CD14-positive monocyte (primary cell): ENCODE data around the gene KCNN4. TPM values are rescaled to one million over a fixed set of nuclear protein-coding genes. Genes with fewer than 3 reads are reported as not detected.
A peak's percentile ranks its signal among the peaks of the same experiment; 100 is the strongest.

ENCODE experiments used
- DNase-seq, 3 donors: peaks; one replicate each; pipeline ENCODE4 v3.0.0-alpha.2; 2011 to 2022
- H2AFZ ChIP-seq: 2 replicates; pipeline ENCODE4 v1.6.0; 2012; ENCODE audit warnings: mild to moderate bottlenecking, low read depth, low read length, inconsistent platforms; ENCODE audit not compliant: insufficient read depth, poor library complexity, severe bottlenecking
- H3K27ac ChIP-seq, 2 donors: 1 replicate in 1 of 2; 2 replicates in 1 of 2; pipeline ENCODE4 v1.5.1; 2012 to 2013; ENCODE audit warnings: low read length in 2 of 2, control low read depth in 1 of 2, inconsistent platforms in 1 of 2, low read depth in 1 of 2, mild to moderate bottlenecking in 1 of 2
- H3K27me3 ChIP-seq, 2 donors: one replicate each; pipeline versions ENCODE4 v1.6.0 to v1.6.1; 2011 to 2013; ENCODE audit warnings: low read length in 2 of 2; ENCODE audit not compliant: control insufficient read depth in 2 of 2, insufficient read depth in 2 of 2
- H3K36me3 ChIP-seq, 2 donors: replicated peaks in 1 of 2; 1 replicate in 1 of 2; 2 replicates in 1 of 2; pipeline versions ENCODE4 v1.5.1 to v1.6.1; 2012 to 2013; ENCODE audit warnings: low read length in 2 of 2, control low read depth in 1 of 2, inconsistent platforms in 1 of 2, mild to moderate bottlenecking in 1 of 2; ENCODE audit not compliant: insufficient read depth in 2 of 2, control insufficient read depth in 1 of 2
- H3K4me1 ChIP-seq, 2 donors: 1 replicate in 1 of 2; 2 replicates in 1 of 2; pipeline versions ENCODE4 v1.5.1 to v1.6.1; 2012 to 2013; ENCODE audit warnings: low read length in 2 of 2, control low read depth in 1 of 2, inconsistent platforms in 1 of 2, mild to moderate bottlenecking in 1 of 2, moderate library complexity in 1 of 2; ENCODE audit not compliant: insufficient read depth in 2 of 2, control insufficient read depth in 1 of 2
- H3K4me2 ChIP-seq: replicated peaks from 2 replicates; pipeline ENCODE3; 2012; ENCODE audit warnings: low read length, moderate library complexity, mild to moderate bottlenecking; ENCODE audit not compliant: poor library complexity, severe bottlenecking; ENCODE audit errors: extremely low read depth
- H3K4me3 ChIP-seq, 3 experiments: fragments of 200-600 bp in 1 of 3; sonication (generic) in 1 of 3; replicated peaks in 1 of 3; 1 replicate in 2 of 3; 2 replicates in 1 of 3; pipeline ENCODE4 v1.5.1; 2011 to 2013; ENCODE audit warnings: low read length in 3 of 3, mild to moderate bottlenecking in 3 of 3, control low read depth in 2 of 3, low read depth in 2 of 3, inconsistent platforms in 1 of 3, moderate library complexity in 1 of 3
- H3K79me2 ChIP-seq: 2 replicates; pipeline ENCODE4 v1.6.0; 2012; ENCODE audit warnings: mild to moderate bottlenecking, control low read depth, inconsistent platforms, low read length, moderate library complexity; ENCODE audit not compliant: insufficient read depth
- H3K9ac ChIP-seq: 2 replicates; pipeline ENCODE4 v1.6.0; 2017; ENCODE audit warnings: low read length, mild to moderate bottlenecking; ENCODE audit not compliant: insufficient read depth, poor library complexity, severe bottlenecking
- H3K9me3 ChIP-seq, 2 donors: replicated peaks in 1 of 2; 1 replicate in 1 of 2; 2 replicates in 1 of 2; pipeline versions ENCODE4 v1.5.1 to v1.6.1; 2012 to 2013; ENCODE audit warnings: low read length in 2 of 2, control low read depth in 1 of 2; ENCODE audit not compliant: control insufficient read depth in 1 of 2, insufficient read depth in 1 of 2
- H4K20me1 ChIP-seq: 2 replicates; pipeline ENCODE4 v1.6.0; 2012; ENCODE audit warnings: mild to moderate bottlenecking, low read length, control low read depth, moderate library complexity; ENCODE audit not compliant: insufficient read depth
- H3K27ac Mint-ChIP-seq, 7 donors: one replicate each; pipeline ENCODE4 v1.8.0; 2020; ENCODE audit warnings: mild to moderate bottlenecking in 7 of 7, mixed read lengths in 7 of 7, moderate library complexity in 6 of 7, inconsistent platforms in 2 of 7
- H3K27me3 Mint-ChIP-seq, 3 donors: one replicate each; pipeline ENCODE4 v1.8.0; 2021 to 2022; ENCODE audit warnings: low read depth in 3 of 3, mild to moderate bottlenecking in 3 of 3, mixed read lengths in 3 of 3, moderate library complexity in 3 of 3, inconsistent platforms in 1 of 3
- H3K36me3 Mint-ChIP-seq, 2 donors: one replicate each; pipeline ENCODE4 v1.8.0; 2020; ENCODE audit warnings: mixed read lengths in 2 of 2, inconsistent platforms in 1 of 2, mild to moderate bottlenecking in 1 of 2
- H3K4me1 Mint-ChIP-seq: one replicate; pipeline ENCODE4 v1.8.0; 2020; ENCODE audit warnings: mild to moderate bottlenecking, mixed read lengths
- H3K4me3 Mint-ChIP-seq, 2 donors: one replicate each; pipeline ENCODE4 v1.8.0; 2020; ENCODE audit warnings: mild to moderate bottlenecking in 2 of 2, mixed read lengths in 2 of 2, moderate library complexity in 1 of 2
- H3K9me3 Mint-ChIP-seq, 7 donors: one replicate each; pipeline ENCODE4 v1.8.0; 2020 to 2022; ENCODE audit warnings: mixed read lengths in 7 of 7, mild to moderate bottlenecking in 6 of 7, moderate library complexity in 6 of 7, inconsistent platforms in 2 of 7
- CTCF ChIP-seq: fragments of 200-600 bp; IDR thresholded peaks from one replicate; pipeline ENCODE4 v1.8.0; 2022; ENCODE audit warnings: antibody characterized with exemption, mild to moderate bottlenecking
- WGBS: methylation state at CpG from one replicate; pipeline ENCODE4 v1.1.5; 2013; ENCODE audit warnings: missing lambda C conversion rate; ENCODE audit not compliant: insufficient coverage; 5-methylcytosine and 5-hydroxymethylcytosine counted together
- intact Hi-C, 2 donors: fragments of 100-400 bp; cut with micrococcal nuclease; formaldehyde crosslinking; loops; one replicate each; pipeline versions ENCODE4 v1.15.0 to v1.15.1; 2023
- polyA plus RNA-seq, 3 donors: library from polyadenylated mRNA; depleted of rRNA in 1 of 3; unstranded in 2 of 3; stranded (reverse) in 1 of 3; fragments of 300-500 nt in 2 of 3; fragments of >200 nt in 1 of 3; fragmentation: Illumina TruSeq in 2 of 3; gene quantifications; 1 replicate in 2 of 3; 2 replicates in 1 of 3; pipeline ENCODE4 v1.2.3, GENCODE V29; 2012 to 2021

KCNN4 gene
- polyA plus RNA-seq, 3 donors: 12.9 to 70.4 (median 17.1) TPM

GRCh38 chr19:43760941-43761340 is 19.8 kb downstream of the KCNN4 start:
- Mint-ChIP-seq H3K9me3 (peaks cover 0 to 4% (median 0%) of the 10 kb centered on the region in 7 donors), H3K27ac (no peak overlapping the region), H3K27me3 (no peaks in the 10 kb centered on the region), H3K4me1 (peaks cover 66% of the 10 kb centered on the region), H3K4me3 (no peak overlapping the region), H3K36me3 (peaks cover 3 to 11% of the 10 kb centered on the region in 2 donors)
- H4K20me1 ChIP-seq: no peaks in the 10 kb centered on the region
- H3K27me3 ChIP-seq: no peaks in the 10 kb centered on the region
- peaks cover 50 to 56% of the 10 kb centered on the region in 2 donors for H3K4me1 ChIP-seq
- no peak overlapping the region for H3K9ac ChIP-seq
- H3K4me2 ChIP-seq: no peak overlapping the region
- H3K9me3 ChIP-seq: no peaks in the 10 kb centered on the region
- no peak overlapping the region for H2AFZ ChIP-seq
- H3K36me3 ChIP-seq: no peaks in the 10 kb centered on the region
- intact Hi-C loops: no loop called here
- no peak overlapping the region for H3K4me3 ChIP-seq
- no peak for DNase-seq
- H3K27ac ChIP-seq: no peak overlapping the region
- TF ChIP-seq CTCF: no peak
- no CpG with 5 or more reads among the region's 4 CpGs for WGBS
- H3K79me2 ChIP-seq: peaks cover 10% of the 10 kb centered on the region

GRCh38 chr19:43759515-43759914 is 21.3 kb downstream of the KCNN4 start:
- peaks cover 60% of the 10 kb centered on the region for H3K4me1 Mint-ChIP-seq
- Histone ChIP-seq H3K79me2 (peaks cover 21% of the 10 kb centered on the region), H3K4me1 (peaks cover 44 to 51% of the 10 kb centered on the region in 2 donors), H3K4me3 (no peak overlapping the region), H3K4me2 (no peak overlapping the region), H2AFZ (no peak overlapping the region), H3K27me3 (no peaks in the 10 kb centered on the region), H3K36me3 (no peaks in the 10 kb centered on the region), H3K9ac (no peak overlapping the region), H3K27ac (no peak overlapping the region), H3K9me3 (no peaks in the 10 kb centered on the region), H4K20me1 (no peaks in the 10 kb centered on the region)
- peaks cover 1 to 6% of the 10 kb centered on the region in 2 donors for H3K36me3 Mint-ChIP-seq
- intact Hi-C loops: no loop called here
- TF ChIP-seq CTCF: no peak
- peak in 2 of 3 donors; percentile 18 to 32 for DNase-seq
- no peak overlapping the region for H3K4me3 Mint-ChIP-seq
- WGBS: 75% methylated on average over 5 of the region's 5 CpGs
- H3K9me3 Mint-ChIP-seq: peaks cover 0 to 2% (median 0%) of the 10 kb centered on the region in 7 donors
- no peaks in the 10 kb centered on the region for H3K27me3 Mint-ChIP-seq
- H3K27ac Mint-ChIP-seq: peak overlapping the region in 4 of 7 donors; percentile 26 to 58 (median 36)
